Nephron (organoid): ENCODE data around the gene SMURF1.
"Not testable (repeated sequence)": the region's sequence is repeated elsewhere in the genome, so short reads cannot be mapped to it uniquely, and the experiment has no call there.

Experiments used
- H3K27ac Mint-ChIP-seq, 3 experiments: 2 replicates each; pipeline ENCODE4 v1.8.0; 2020; ENCODE audit warnings: mixed read lengths in 3 of 3, mild to moderate bottlenecking in 2 of 3, moderate library complexity in 1 of 3
- H3K27me3 Mint-ChIP-seq: 2 replicates; pipeline ENCODE4 v1.8.0; 2021; ENCODE audit warnings: low read depth, mild to moderate bottlenecking, moderate library complexity, mixed read lengths
- H3K36me3 Mint-ChIP-seq: 2 replicates; pipeline ENCODE4 v1.8.0; 2020; ENCODE audit warnings: low read depth, mixed read lengths
- H3K4me1 Mint-ChIP-seq: 2 replicates; pipeline ENCODE4 v1.8.0; 2020; ENCODE audit warnings: mixed read lengths
- H3K4me3 Mint-ChIP-seq, 3 experiments: 2 replicates each; pipeline ENCODE4 v1.8.0; 2020; ENCODE audit warnings: mild to moderate bottlenecking in 3 of 3, mixed read lengths in 3 of 3, moderate library complexity in 2 of 3
- H3K9me3 Mint-ChIP-seq: 2 replicates; pipeline ENCODE4 v1.8.0; 2020; ENCODE audit warnings: mixed read lengths
- CTCF ChIP-seq, 3 experiments: fragments of 200-600 bp; sonication (generic); IDR thresholded peaks; one replicate each; pipeline ENCODE4 v1.5.0; 2021; ENCODE audit warnings: antibody characterized with exemption in 3 of 3; ENCODE audit not compliant: unreplicated experiment in 3 of 3

Gene SMURF1

GRCh38 chr7:99047526-99048077 lies 96.3 kb downstream of the SMURF1 start:
- Mint-ChIP-seq H3K27ac (no peak overlapping the region), H3K4me3 (no peak overlapping the region), H3K36me3 (peaks cover 81% of the 10 kb centered on the region), H3K9me3 (no peaks in the 10 kb centered on the region), H3K27me3 (no peaks in the 10 kb centered on the region), H3K4me1 (peaks cover 5% of the 10 kb centered on the region)
- no peak for TF ChIP-seq CTCF (IDR thresholded peaks at IDR 0.05; ENCODE audit: unreplicated experiment in 3 of 3)

GRCh38 chr7:99046722-99047121 lies 97.2 kb downstream of the SMURF1 start:
- Mint-ChIP-seq H3K4me3 (no peak overlapping the region), H3K4me1 (peaks cover 5% of the 10 kb centered on the region), H3K27ac (no peak overlapping the region)

GRCh38 chr7:99046262-99046661 lies 97.6 kb downstream of the SMURF1 start:
- peaks cover 77% of the 10 kb centered on the region for H3K36me3 Mint-ChIP-seq
- H3K4me3 Mint-ChIP-seq, H3K27ac Mint-ChIP-seq, H3K27me3 Mint-ChIP-seq, H3K4me1 Mint-ChIP-seq, H3K9me3 Mint-ChIP-seq: not testable (repeated sequence)

More at GRCh38 chr7:99046722-99047121, 97.2 kb downstream of the SMURF1 start:
- peaks cover 78% of the 10 kb centered on the region for H3K36me3 Mint-ChIP-seq
- no peak for TF ChIP-seq CTCF (IDR thresholded peaks at IDR 0.05; ENCODE audit: unreplicated experiment in 3 of 3)
- no peaks in the 10 kb centered on the region for H3K9me3 Mint-ChIP-seq
- no peaks in the 10 kb centered on the region for H3K27me3 Mint-ChIP-seq

GRCh38 chr7:99044858-99045257 lies 99.0 kb downstream of the SMURF1 start:
- not testable (repeated sequence) for H3K4me3 Mint-ChIP-seq, H3K27me3 Mint-ChIP-seq, H3K27ac Mint-ChIP-seq, H3K9me3 Mint-ChIP-seq
- Mint-ChIP-seq H3K4me1 (peaks cover 13% of the 10 kb centered on the region), H3K36me3 (peaks cover 75% of the 10 kb centered on the region)

GRCh38 chr7:99042957-99043356 lies 101.0 kb downstream of the SMURF1 start:
- Mint-ChIP-seq H3K27ac (peak overlapping the region; percentile 18 to 64 (median 58)), H3K36me3 (peaks cover 72% of the 10 kb centered on the region), H3K9me3 (no peaks in the 10 kb centered on the region), H3K4me1 (peaks cover 13% of the 10 kb centered on the region), H3K27me3 (no peaks in the 10 kb centered on the region), H3K4me3 (no peak overlapping the region)
- TF ChIP-seq CTCF (IDR thresholded peaks at IDR 0.05; ENCODE audit: unreplicated experiment in 3 of 3): no peak

GRCh38 chr7:99041526-99041925 lies 102.4 kb downstream of the SMURF1 start:
- H3K36me3 Mint-ChIP-seq: peaks cover 74% of the 10 kb centered on the region
- H3K4me1 Mint-ChIP-seq: peaks cover 13% of the 10 kb centered on the region
- TF ChIP-seq CTCF (IDR thresholded peaks at IDR 0.05; ENCODE audit: unreplicated experiment in 3 of 3): no peak
- H3K27ac Mint-ChIP-seq: peak overlapping the region; percentile 22 to 60 (median 36)
- no peaks in the 10 kb centered on the region for H3K9me3 Mint-ChIP-seq
- H3K27me3 Mint-ChIP-seq: no peaks in the 10 kb centered on the region
- H3K4me3 Mint-ChIP-seq: no peak overlapping the region

GRCh38 chr7:99040104-99040958 lies 103.6 kb downstream of the SMURF1 start:
- peaks cover 77% of the 10 kb centered on the region for H3K36me3 Mint-ChIP-seq
- H3K9me3 Mint-ChIP-seq: no peaks in the 10 kb centered on the region
- TF ChIP-seq CTCF (IDR thresholded peaks at IDR 0.05; ENCODE audit: unreplicated experiment in 3 of 3): peak; percentile 70 to 77 (median 71)
- no peak overlapping the region for H3K4me3 Mint-ChIP-seq
- peak overlapping the region; percentile 71 to 84 (median 73) for H3K27ac Mint-ChIP-seq
- H3K4me1 Mint-ChIP-seq: peaks cover 13% of the 10 kb centered on the region
- H3K27me3 Mint-ChIP-seq: no peaks in the 10 kb centered on the region
